BLaER1 treated with 17β-estradiol and CSF1 and Interleukin-3, amounts not matched to agents 10 nM and 100 nM (cell line): Measurements from ENCODE around the gene RAB44.

Source experiments
- H3K27ac ChIP-seq, 11 experiments: shearing (Covaris generic); formaldehyde crosslinking; 2 replicates each; pipeline ENCODE4 v1.8.1; 2022
- H3K27me3 ChIP-seq, 11 experiments: shearing (Covaris generic); formaldehyde crosslinking; 2 replicates each; pipeline ENCODE4 v1.8.1; 2022
- H3K36me3 ChIP-seq, 11 experiments: shearing (Covaris generic); formaldehyde crosslinking; 2 replicates each; pipeline ENCODE4 v1.8.1; 2022
- H3K4me1 ChIP-seq, 10 experiments: shearing (Covaris generic); formaldehyde crosslinking; 2 replicates each; pipeline ENCODE4 v1.8.1; 2022
- H3K4me2 ChIP-seq, 11 experiments: shearing (Covaris generic); formaldehyde crosslinking; 2 replicates each; pipeline ENCODE4 v1.8.1; 2022
- H3K4me3 ChIP-seq, 10 experiments: shearing (Covaris generic); formaldehyde crosslinking; 2 replicates each; pipeline ENCODE4 v1.8.1; 2022
- H3K9ac ChIP-seq, 11 experiments: shearing (Covaris generic); formaldehyde crosslinking; 2 replicates each; pipeline ENCODE4 v1.8.1; 2022
- H3K9me3 ChIP-seq, 11 experiments: shearing (Covaris generic); formaldehyde crosslinking; replicated peaks in 1 of 11; 2 replicates each; pipeline ENCODE4 v1.8.1; 2022
- H4K20me1 ChIP-seq, 11 experiments: shearing (Covaris generic); formaldehyde crosslinking; 2 replicates each; pipeline ENCODE4 v1.8.1; 2022
- Cebpa-rat ChIP-seq, 11 experiments: shearing (Covaris generic); IDR thresholded peaks; 2 replicates each; pipeline ENCODE4 v1.8.1; 2022

Gene RAB44

GRCh38 chr6:36686668-36687513, 10.7 kb upstream of the RAB44 start:
- peaks cover 52 to 64% (median 62%) of the 10 kb centered on the region in 11 experiments for H3K36me3 ChIP-seq
- no peaks in the 10 kb centered on the region for H3K27me3 ChIP-seq
- peak overlapping the region in 4 of 11 experiments; percentile 86 to 97 (median 95); a peak in 8 of 22 replicates for H3K4me2 ChIP-seq
- H3K27ac ChIP-seq, result peak overlapping the region in 8 of 11 experiments; percentile 30 to 96 (median 74); a peak in 14 of 22 replicates
- no peak overlapping the region; a peak in 1 of 20 replicates for H3K4me3 ChIP-seq
- peaks cover 68 to 99% (median 88%) of the 10 kb centered on the region in 11 experiments for H4K20me1 ChIP-seq
- TF ChIP-seq Cebpa-rat (IDR thresholded peaks at IDR 0.05), result no peak
- peaks cover 52 to 71% (median 65%) of the 10 kb centered on the region in 10 experiments for H3K4me1 ChIP-seq
- peak overlapping the region in 2 of 11 experiments; percentile 93 to 97; a peak in 4 of 22 replicates for H3K9ac ChIP-seq
- no peaks in the 10 kb centered on the region for H3K9me3 ChIP-seq

GRCh38 chr6:36688063-36688738, 9.4 kb upstream of the RAB44 start:
- peaks cover 55 to 96% (median 75%) of the 10 kb centered on the region in 11 experiments for H4K20me1 ChIP-seq

GRCh38 chr6:36688739-36689075, 8.9 kb upstream of the RAB44 start:
- no peaks in the 10 kb centered on the region for H3K9me3 ChIP-seq
- no peak for TF ChIP-seq Cebpa-rat (IDR thresholded peaks at IDR 0.05)
- H3K4me3 ChIP-seq, result no peak overlapping the region
- peaks cover 34 to 47% (median 44%) of the 10 kb centered on the region in 11 experiments for H3K36me3 ChIP-seq
- H3K4me1 ChIP-seq, result peaks cover 45 to 66% (median 60%) of the 10 kb centered on the region in 10 experiments
- H3K27me3 ChIP-seq, result no peaks in the 10 kb centered on the region
- H3K9ac ChIP-seq, result no peak overlapping the region
- no peak overlapping the region for H3K27ac ChIP-seq
- peaks cover 50 to 91% (median 70%) of the 10 kb centered on the region in 11 experiments for H4K20me1 ChIP-seq
- H3K4me2 ChIP-seq, result no peak overlapping the region

More at GRCh38 chr6:36688063-36688738, 9.4 kb upstream of the RAB44 start:
- Histone ChIP-seq H3K36me3 (peaks cover 39 to 52% (median 49%) of the 10 kb centered on the region in 11 experiments), H3K27ac (no peak overlapping the region), H3K4me2 (no peak overlapping the region), H3K4me1 (peaks cover 50 to 70% (median 63%) of the 10 kb centered on the region in 10 experiments), H3K4me3 (no peak overlapping the region), H3K9ac (no peak overlapping the region), H3K9me3 (no peaks in the 10 kb centered on the region), H3K27me3 (no peaks in the 10 kb centered on the region)
- no peak for TF ChIP-seq Cebpa-rat (IDR thresholded peaks at IDR 0.05)

- no peak for TF ChIP-seq Cebpa-rat (IDR thresholded peaks at IDR 0.05)
These were observed 6.6 kb upstream of the RAB44 start for GRCh38 chr6:36691011-36691410.

GRCh38 chr6:36691612-36692011, 6.0 kb upstream of the RAB44 start:
- Histone ChIP-seq H4K20me1 (peaks cover 21 to 62% (median 41%) of the 10 kb centered on the region in 11 experiments), H3K4me1 (peaks cover 25 to 56% (median 46%) of the 10 kb centered on the region in 10 experiments), H3K4me3 (no peak overlapping the region), H3K27ac (peak overlapping the region in 7 of 11 experiments; percentile 6 to 59 (median 26); a peak in 9 of 22 replicates), H3K4me2 (peak overlapping the region; percentile 50 to 86 (median 70)), H3K9me3 (no peaks in the 10 kb centered on the region; a peak in 1 of 22 replicates), H3K27me3 (no peaks in the 10 kb centered on the region), H3K36me3 (peaks cover 5 to 18% (median 15%) of the 10 kb centered on the region in 11 experiments), H3K9ac (0 out of 22 replicates have a peak overlapping the region, but pooled peaks of 1 of the 11 experiments have one; percentile 29)
- TF ChIP-seq Cebpa-rat (IDR thresholded peaks at IDR 0.05), result no peak

More at GRCh38 chr6:36691011-36691410, 6.6 kb upstream of the RAB44 start:
- Histone ChIP-seq H3K36me3 (peaks cover 11 to 24% (median 21%) of the 10 kb centered on the region in 11 experiments), H3K4me3 (no peak overlapping the region), H3K27me3 (no peaks in the 10 kb centered on the region), H3K9ac (no peak overlapping the region), H3K27ac (peak overlapping the region in 2 of 11 experiments; percentile 26 to 59; a peak in 2 of 22 replicates), H3K4me1 (peaks cover 24 to 58% (median 49%) of the 10 kb centered on the region in 10 experiments), H3K4me2 (peak overlapping the region in 8 of 11 experiments; percentile 50 to 86 (median 72); a peak in 12 of 22 replicates), H4K20me1 (peaks cover 27 to 68% (median 47%) of the 10 kb centered on the region in 11 experiments), H3K9me3 (no peaks in the 10 kb centered on the region; a peak in 1 of 22 replicates)

- Histone ChIP-seq H3K9me3 (peaks cover 0 to 4% (median 3%) of the 10 kb centered on the region in 11 experiments; a peak in 14 of 22 replicates), H3K27ac (peak overlapping the region in 7 of 11 experiments; percentile 6 to 59 (median 26); a peak in 9 of 22 replicates), H3K9ac (0 out of 22 replicates have a peak overlapping the region, but pooled peaks of 1 of the 11 experiments have one; percentile 29), H3K4me1 (peaks cover 25 to 51% (median 42%) of the 10 kb centered on the region in 10 experiments), H3K36me3 (peaks cover 0 to 11% (median 9%) of the 10 kb centered on the region in 11 experiments; a peak in 20 of 22 replicates), H4K20me1 (peaks cover 15 to 56% (median 35%) of the 10 kb centered on the region in 11 experiments; a peak in 21 of 22 replicates), H3K4me2 (peak overlapping the region; percentile 50 to 86 (median 70)), H3K4me3 (no peak overlapping the region), H3K27me3 (no peaks in the 10 kb centered on the region)
- no peak for TF ChIP-seq Cebpa-rat (IDR thresholded peaks at IDR 0.05)
These were observed 5.4 kb upstream of the RAB44 start for GRCh38 chr6:36692220-36692619.

GRCh38 chr6:36692861-36693702, 4.5 kb upstream of the RAB44 start:
- Histone ChIP-seq H3K9me3 (peaks cover 0 to 9% (median 6%) of the 10 kb centered on the region in 11 experiments; a peak in 14 of 22 replicates), H3K9ac (no peak overlapping the region), H3K27me3 (no peaks in the 10 kb centered on the region), H3K4me2 (peak overlapping the region; percentile 50 to 86 (median 70); a peak in 12 of 22 replicates), H4K20me1 (peaks cover 6 to 47% (median 26%) of the 10 kb centered on the region in 11 experiments; a peak in 18 of 22 replicates), H3K4me1 (peaks cover 25 to 57% (median 44%) of the 10 kb centered on the region in 10 experiments), H3K4me3 (no peak overlapping the region), H3K36me3 (peaks cover 0 to 3% (median under 1%) of the 10 kb centered on the region in 11 experiments; a peak in 5 of 22 replicates), H3K27ac (peak overlapping the region in 2 of 11 experiments; percentile 4 to 6; a peak in 1 of 22 replicates)
- TF ChIP-seq Cebpa-rat (IDR thresholded peaks at IDR 0.05), result no peak
